Activated naive CD4-positive, alpha-beta T cell treated with anti-CD3 and anti-CD28 coated beads for 36 hours (primary cell): Measurements from ENCODE around the gene FAM209B. TPM values are rescaled to one million over a fixed set of nuclear protein-coding genes. Genes with fewer than 3 reads are reported as not detected.
"Not testable (repeated sequence)": the region's sequence is repeated elsewhere in the genome, so short reads cannot be mapped to it uniquely, and the experiment has no call there.

ENCODE experiments used
- CTCF ChIA-PET: fragments of 350-600 bp; sonication (Branson Sonifier 250); formaldehyde crosslinking; loops from one replicate; lab custom pipeline; 2021; ENCODE audit warnings: antibody characterized with exemption; lab: Charles Lee
- DNase-seq: peaks from one replicate; pipeline ENCODE4 v3.0.0-alpha.2; 2020
- H3K27ac Mint-ChIP-seq: one replicate; pipeline ENCODE4 v1.8.0; 2021; ENCODE audit warnings: mild to moderate bottlenecking, mixed read lengths
- H3K27me3 Mint-ChIP-seq: one replicate; pipeline ENCODE4 v1.8.0; 2021; ENCODE audit warnings: low read depth, mixed read lengths
- H3K36me3 Mint-ChIP-seq: one replicate; pipeline ENCODE4 v1.8.0; 2021; ENCODE audit warnings: low read depth, mixed read lengths
- H3K4me1 Mint-ChIP-seq: one replicate; pipeline ENCODE4 v1.8.0; 2021; ENCODE audit warnings: low read depth, mixed read lengths
- H3K4me3 Mint-ChIP-seq: one replicate; pipeline ENCODE4 v1.8.0; 2021; ENCODE audit warnings: mild to moderate bottlenecking, moderate library complexity, mixed read lengths
- H3K9me3 Mint-ChIP-seq: one replicate; pipeline ENCODE4 v1.8.0; 2021; ENCODE audit warnings: mixed read lengths
- intact Hi-C: fragments of 100-400 bp; cut with micrococcal nuclease; formaldehyde crosslinking; loops from one replicate; pipeline ENCODE4 v1.15.1; 2023
- total RNA-seq, 2 experiments: library from RNA; stranded (reverse); gene quantifications; one replicate each; pipeline ENCODE4 v1.2.3, GENCODE V29; 2021

Gene FAM209B
- total RNA-seq, result under 1 TPM; 0.64 to 0.95 TPM

- intact Hi-C loops, H3K27me3 Mint-ChIP-seq, H3K36me3 Mint-ChIP-seq, CTCF ChIA-PET, H3K4me1 Mint-ChIP-seq, DNase-seq, H3K4me3 Mint-ChIP-seq, H3K9me3 Mint-ChIP-seq, H3K27ac Mint-ChIP-seq: not testable (repeated sequence)
These were observed at the start of gene FAM209B for GRCh38 chr20:56532946-56533345. FAM209B (plus strand) TSS chr20:56533246; CDS start chr20:56533342, 96 bp downstream.

- Mint-ChIP-seq H3K27ac (peak overlapping the region; percentile 80), H3K9me3 (no peaks in the 10 kb centered on the region), H3K4me3 (peak overlapping the region; percentile 19), H3K27me3 (no peaks in the 10 kb centered on the region), H3K4me1 (peaks cover 27% of the 10 kb centered on the region), H3K36me3 (peaks cover 38% of the 10 kb centered on the region)
- CTCF ChIA-PET, result interaction anchor here (1.4 to 1.9 kb wide), 2 partner anchors 83 to 86 kb away, joined by 4 to 5 read pairs; no protein-coding TSS in a partner anchor
- peak; percentile 27 for DNase-seq
- intact Hi-C loops, result no loop called here
These were observed 49.1 kb upstream of the FAM209B start for GRCh38 chr20:56483970-56484369.

- H3K4me1 Mint-ChIP-seq, result peaks cover 28% of the 10 kb centered on the region
- no peaks in the 10 kb centered on the region for H3K27me3 Mint-ChIP-seq
- CTCF ChIA-PET, result no interaction called here
- H3K4me3 Mint-ChIP-seq, result no peak overlapping the region
- H3K9me3 Mint-ChIP-seq, result no peaks in the 10 kb centered on the region
- DNase-seq, result no peak
- intact Hi-C loops, result no loop called here
- peak overlapping the region; percentile 8 for H3K27ac Mint-ChIP-seq
- H3K36me3 Mint-ChIP-seq, result peaks cover 48% of the 10 kb centered on the region
These were observed 45.8 kb upstream of the FAM209B start for GRCh38 chr20:56487216-56487615.

- Mint-ChIP-seq H3K27me3 (no peaks in the 10 kb centered on the region), H3K4me1 (peaks cover 18% of the 10 kb centered on the region), H3K27ac (no peak overlapping the region), H3K36me3 (peaks cover 47% of the 10 kb centered on the region), H3K9me3 (no peaks in the 10 kb centered on the region), H3K4me3 (no peak overlapping the region)
- DNase-seq, result no peak
- CTCF ChIA-PET, result no interaction called here
- intact Hi-C loops, result no loop called here
These were observed 44.5 kb upstream of the FAM209B start for GRCh38 chr20:56488566-56488965.

GRCh38 chr20:56501116-56501515 lies 31.9 kb upstream of the FAM209B start:
- no peak overlapping the region for H3K4me3 Mint-ChIP-seq
- H3K4me1 Mint-ChIP-seq, result peaks cover 19% of the 10 kb centered on the region
- no peak for DNase-seq
- H3K27ac Mint-ChIP-seq, result no peak overlapping the region
- intact Hi-C loops, result loop anchor here (5.0 kb wide), 1 partner anchor 99 kb away; no protein-coding TSS in a partner anchor
- CTCF ChIA-PET, result interaction anchor here (0.7 kb wide), 1 partner anchor 108 kb away, joined by 3 read pairs; no protein-coding TSS in a partner anchor
- H3K27me3 Mint-ChIP-seq, result no peaks in the 10 kb centered on the region
- H3K9me3 Mint-ChIP-seq, result peaks cover 2% of the 10 kb centered on the region
- H3K36me3 Mint-ChIP-seq, result peaks cover 20% of the 10 kb centered on the region

- Mint-ChIP-seq H3K4me1 (peaks cover 18% of the 10 kb centered on the region), H3K9me3 (no peaks in the 10 kb centered on the region), H3K27me3 (no peaks in the 10 kb centered on the region), H3K27ac (no peak overlapping the region), H3K4me3 (no peak overlapping the region), H3K36me3 (peaks cover 4% of the 10 kb centered on the region)
- intact Hi-C loops, result loop anchor here (5.0 kb wide), 1 partner anchor 102 kb away; no protein-coding TSS in a partner anchor
- CTCF ChIA-PET, result interaction anchor here (0.6 kb wide), 1 partner anchor 367 kb away, joined by 3 read pairs; no protein-coding TSS in a partner anchor
- DNase-seq, result no peak
These were observed 29.1 kb upstream of the FAM209B start for GRCh38 chr20:56503916-56504315.

GRCh38 chr20:56504373-56505005 lies 28.6 kb upstream of the FAM209B start:
- Mint-ChIP-seq H3K4me1 (peaks cover 20% of the 10 kb centered on the region), H3K27ac (no peak overlapping the region), H3K36me3 (peaks cover 4% of the 10 kb centered on the region), H3K9me3 (no peaks in the 10 kb centered on the region), H3K27me3 (no peaks in the 10 kb centered on the region), H3K4me3 (no peak overlapping the region)
- intact Hi-C loops, result loop anchor here (5.0 kb wide), 1 partner anchor 102 kb away; no protein-coding TSS in a partner anchor
- CTCF ChIA-PET, result interaction anchor here (0.6 to 1.7 kb wide), 4 partner anchors 22 to 949 kb away, joined by 3 to 4 read pairs (median 3); no protein-coding TSS in a partner anchor
- DNase-seq, result peak; percentile 39

GRCh38 chr20:56506103-56506502 lies 26.9 kb upstream of the FAM209B start:
- CTCF ChIA-PET, result interaction anchor here (1.1 to 1.7 kb wide), 2 partner anchors 8 to 24 kb away, joined by 4 read pairs; no protein-coding TSS in a partner anchor
- Mint-ChIP-seq H3K27ac (no peak overlapping the region), H3K9me3 (no peaks in the 10 kb centered on the region), H3K4me1 (peaks cover 25% of the 10 kb centered on the region), H3K27me3 (no peaks in the 10 kb centered on the region), H3K4me3 (no peak overlapping the region), H3K36me3 (peaks cover 2% of the 10 kb centered on the region)
- no peak for DNase-seq
- intact Hi-C loops, result no loop called here

- no peak for DNase-seq
- Mint-ChIP-seq H3K27ac (no peak overlapping the region), H3K27me3 (no peaks in the 10 kb centered on the region), H3K9me3 (no peaks in the 10 kb centered on the region), H3K4me3 (no peak overlapping the region), H3K36me3 (peaks cover 16% of the 10 kb centered on the region), H3K4me1 (peaks cover 8% of the 10 kb centered on the region)
- CTCF ChIA-PET, result no interaction called here
- intact Hi-C loops, result no loop called here
These were observed 21.1 kb upstream of the FAM209B start for GRCh38 chr20:56511926-56512325.

- no peak for DNase-seq
- no peak overlapping the region for H3K4me3 Mint-ChIP-seq
- H3K9me3 Mint-ChIP-seq, result peaks cover 1% of the 10 kb centered on the region
- H3K4me1 Mint-ChIP-seq, result peaks cover 8% of the 10 kb centered on the region
- H3K27me3 Mint-ChIP-seq, result no peaks in the 10 kb centered on the region
- peaks cover 30% of the 10 kb centered on the region for H3K36me3 Mint-ChIP-seq
- CTCF ChIA-PET, result interaction anchor here (0.8 kb wide), 1 partner anchor 8 kb away, joined by 4 read pairs; no protein-coding TSS in a partner anchor
- H3K27ac Mint-ChIP-seq, result no peak overlapping the region
- intact Hi-C loops, result no loop called here
These were observed 19.6 kb upstream of the FAM209B start for GRCh38 chr20:56513161-56514150.

- CTCF ChIA-PET, result interaction anchor here (0.7 to 1.0 kb wide), 2 partner anchors 9 to 14 kb away, joined by 3 read pairs; no protein-coding TSS in a partner anchor
- no peaks in the 10 kb centered on the region for H3K4me1 Mint-ChIP-seq
- H3K9me3 Mint-ChIP-seq, result peaks cover 22% of the 10 kb centered on the region
- no peak overlapping the region for H3K27ac Mint-ChIP-seq
- intact Hi-C loops, result loop anchor here (1.0 kb wide), 2 partner anchors 117 to 124 kb away; partner anchors contain the start of genes AURKA and CSTF1
- no peak overlapping the region for H3K4me3 Mint-ChIP-seq
- H3K27me3 Mint-ChIP-seq, result no peaks in the 10 kb centered on the region
- peaks cover 60% of the 10 kb centered on the region for H3K36me3 Mint-ChIP-seq
- DNase-seq, result no peak
These were observed 16.4 kb upstream of the FAM209B start for GRCh38 chr20:56516631-56517030.

GRCh38 chr20:56517211-56517610 lies 15.8 kb upstream of the FAM209B start:
- CTCF ChIA-PET, result no interaction called here
- DNase-seq, result no peak
- peaks cover 22% of the 10 kb centered on the region for H3K9me3 Mint-ChIP-seq
- no peaks in the 10 kb centered on the region for H3K27me3 Mint-ChIP-seq
- H3K4me3 Mint-ChIP-seq, result no peak overlapping the region
- H3K27ac Mint-ChIP-seq, result no peak overlapping the region
- peaks cover 2% of the 10 kb centered on the region for H3K4me1 Mint-ChIP-seq
- intact Hi-C loops, result no loop called here
- peaks cover 61% of the 10 kb centered on the region for H3K36me3 Mint-ChIP-seq
